ENCODE data around the gene ARFGAP2.

- no peak for TF ChIP-seq CTCF (conservative IDR thresholded peaks at IDR 0.05; ENCODE audit: low read length)
- no peak for TF ChIP-seq EZH2phosphoT487 (IDR thresholded peaks at IDR 0.05; ENCODE audit: borderline replicate concordance)
Observed at GRCh38 chr11:47182380-47182779, 5.7 kb upstream of the ARFGAP2 start.

Measured in Loucy (cell line).